ENCODE data around the gene SPATS2.

SPATS2 gene

DNA sequence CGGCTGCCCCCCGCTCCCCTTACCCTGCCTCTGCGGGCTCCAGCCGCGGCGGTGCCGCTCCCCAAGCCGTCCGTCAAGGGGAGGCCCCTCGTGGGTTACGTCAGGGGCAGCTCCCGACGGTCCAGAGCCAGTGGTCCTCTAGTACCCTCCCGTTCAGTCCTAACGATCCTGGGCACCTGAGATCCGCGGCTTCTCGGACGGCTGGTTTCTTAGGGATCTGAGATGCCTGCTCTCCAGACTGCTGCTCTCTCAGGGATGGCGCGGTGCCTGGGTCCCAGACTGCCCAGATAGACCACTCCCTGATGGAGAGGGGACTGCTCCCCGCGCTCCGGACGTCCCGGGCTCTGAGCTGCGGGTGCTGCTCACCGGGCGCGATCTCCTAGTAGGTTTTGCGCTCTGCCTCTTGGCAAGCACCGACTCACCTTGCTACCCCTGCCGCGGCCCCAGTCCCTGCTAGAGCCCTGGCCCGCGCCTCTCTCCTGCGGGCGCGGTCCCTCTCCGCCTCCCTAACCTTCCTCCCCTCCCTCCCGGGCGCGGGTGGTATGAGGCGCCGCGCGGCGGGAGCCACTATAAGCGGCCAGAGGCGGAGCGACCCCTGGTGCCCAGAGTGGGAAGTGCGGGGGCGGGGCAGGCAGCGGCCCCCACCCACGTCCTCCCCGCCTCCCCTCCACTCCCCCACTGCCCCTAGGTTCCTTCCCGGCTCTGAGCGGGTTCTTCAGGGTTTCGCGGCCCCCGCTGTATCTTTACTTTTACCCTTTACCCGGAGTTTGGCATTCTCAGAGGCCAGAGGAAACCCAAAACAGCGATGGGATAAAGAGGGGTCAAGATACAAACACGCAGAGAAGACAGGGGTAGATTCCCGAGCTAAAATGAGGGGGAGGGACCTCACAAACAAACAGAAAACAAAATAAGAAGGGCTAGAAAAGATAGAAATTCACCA lies 30.3 kb upstream of the SPATS2 start, which contains the start of gene C1QL4:
Gene C1QL4 (minus strand): TSS at position 544 of the 940 bp plus-strand sequence. CDS start 711 bp downstream, outside the sequence.
- Histone ChIP-seq H3K9ac (ENCODE audit: low read length) (no peak within 1 kb of the TSS), H3K4me2 (ENCODE audit: low read length) (peak within 1 kb of the TSS; percentile 58), H3F3A (ENCODE audit: insufficient read depth, low read length) (no peaks in the 10 kb centered on the region), H3K79me2 (ENCODE audit: insufficient read depth, low read length) (no peaks in the 10 kb centered on the region), H4K20me1 (ENCODE audit: insufficient read depth, low read length) (no peaks in the 10 kb centered on the region), H2AFZ (ENCODE audit: low read length) (no peak within 1 kb of the TSS), H3K36me3 (ENCODE audit: insufficient read depth, low read length) (peaks cover 5% of the 10 kb centered on the region; the same call in 1 of the 2 replicates), H3K27me3 (ENCODE audit: insufficient read depth, low read length) (no peaks in the 10 kb centered on the region), H3K9me2 (ENCODE audit: low read depth, low read length) (no peaks in the 10 kb centered on the region), H3K27ac (ENCODE audit: low read depth, low read length, poor library complexity, severe bottlenecking) (no peak within 1 kb of the TSS), H3K9me3 (ENCODE audit: low read length) (no peaks in the 10 kb centered on the region), H3K4me3 (ENCODE audit: low read depth, low read length, poor library complexity, severe bottlenecking) (peak within 1 kb of the TSS; percentile 24), H3K4me1 (ENCODE audit: insufficient read depth, low read length, severe bottlenecking) (peaks cover 4% of the 10 kb centered on the region)
- TF ChIP-seq, protein P1, sequence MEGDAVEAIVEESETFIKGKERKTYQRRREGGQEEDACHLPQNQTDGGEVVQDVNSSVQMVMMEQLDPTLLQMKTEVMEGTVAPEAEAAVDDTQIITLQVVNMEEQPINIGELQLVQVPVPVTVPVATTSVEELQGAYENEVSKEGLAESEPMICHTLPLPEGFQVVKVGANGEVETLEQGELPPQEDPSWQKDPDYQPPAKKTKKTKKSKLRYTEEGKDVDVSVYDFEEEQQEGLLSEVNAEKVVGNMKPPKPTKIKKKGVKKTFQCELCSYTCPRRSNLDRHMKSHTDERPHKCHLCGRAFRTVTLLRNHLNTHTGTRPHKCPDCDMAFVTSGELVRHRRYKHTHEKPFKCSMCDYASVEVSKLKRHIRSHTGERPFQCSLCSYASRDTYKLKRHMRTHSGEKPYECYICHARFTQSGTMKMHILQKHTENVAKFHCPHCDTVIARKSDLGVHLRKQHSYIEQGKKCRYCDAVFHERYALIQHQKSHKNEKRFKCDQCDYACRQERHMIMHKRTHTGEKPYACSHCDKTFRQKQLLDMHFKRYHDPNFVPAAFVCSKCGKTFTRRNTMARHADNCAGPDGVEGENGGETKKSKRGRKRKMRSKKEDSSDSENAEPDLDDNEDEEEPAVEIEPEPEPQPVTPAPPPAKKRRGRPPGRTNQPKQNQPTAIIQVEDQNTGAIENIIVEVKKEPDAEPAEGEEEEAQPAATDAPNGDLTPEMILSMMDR (IDR thresholded peaks at IDR 0.05; ENCODE audit: low read length): peak; percentile 91
- TF ChIP-seq EZH2 (IDR thresholded peaks at IDR 0.05; ENCODE audit: borderline replicate concordance, low read length): no peak

DNA sequence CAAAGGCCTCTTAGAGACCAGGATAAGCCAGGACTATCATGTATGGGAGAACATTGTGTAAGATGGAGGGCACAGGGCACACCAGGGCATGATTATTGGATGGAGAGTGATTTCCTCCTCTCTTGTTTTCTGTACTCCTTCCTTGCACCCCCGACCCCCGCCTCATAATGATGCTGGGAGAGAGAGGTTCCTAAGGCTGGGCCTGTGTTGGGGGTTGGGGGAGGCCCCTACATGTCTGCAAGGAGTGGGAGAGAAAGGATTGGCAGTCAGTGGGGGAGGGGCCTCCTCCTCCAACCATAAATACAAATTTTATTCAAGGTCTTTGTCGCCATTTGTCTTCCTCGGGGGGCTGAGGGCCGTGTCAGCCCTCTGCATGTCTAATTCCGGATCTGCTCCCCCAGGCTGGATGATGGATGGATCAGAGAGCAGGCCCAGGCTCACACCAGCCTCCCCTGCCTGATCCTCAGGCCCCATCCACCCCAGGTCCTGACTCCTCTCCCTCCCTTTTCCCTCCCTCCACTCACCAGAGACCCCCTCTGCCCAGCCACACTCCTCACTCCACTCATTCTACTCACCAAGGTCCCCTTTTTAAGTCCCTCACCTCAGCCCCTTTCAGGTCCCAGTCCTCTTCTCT lies 28.3 kb upstream of the SPATS2 start:
- Histone ChIP-seq H3K27me3 (ENCODE audit: insufficient read depth, low read length) (no peaks in the 10 kb centered on the region), H3K4me3 (ENCODE audit: low read depth, low read length, poor library complexity, severe bottlenecking) (no peak overlapping the region), H3K4me1 (ENCODE audit: insufficient read depth, low read length, severe bottlenecking) (peaks cover 16% of the 10 kb centered on the region)

DNA sequence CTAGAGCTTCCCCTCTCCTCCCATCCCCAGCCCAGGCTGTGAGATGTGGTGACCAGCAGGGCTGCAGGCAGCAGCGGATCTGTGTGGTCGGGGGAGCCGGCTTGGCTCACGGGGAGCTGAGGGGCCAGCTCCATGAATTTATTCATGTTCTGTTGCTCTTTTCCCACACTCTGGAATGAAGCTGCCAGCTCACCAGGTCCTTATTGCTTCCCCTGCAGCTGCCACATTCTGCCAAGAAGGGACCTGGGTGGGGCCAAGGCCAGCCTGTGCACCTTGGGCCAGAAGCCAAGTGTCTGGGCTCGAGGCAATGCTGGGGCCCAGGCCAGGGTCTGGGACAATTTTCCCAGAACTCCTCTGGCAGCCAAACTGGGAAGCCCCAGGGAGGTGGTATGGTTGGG lies 27.8 kb upstream of the SPATS2 start:
- TF ChIP-seq, protein P1 (IDR thresholded peaks at IDR 0.05; ENCODE audit: low read length): no peak
- no peak for TF ChIP-seq EZH2 (IDR thresholded peaks at IDR 0.05; ENCODE audit: borderline replicate concordance, low read length)
- Histone ChIP-seq H3K4me3 (ENCODE audit: low read depth, low read length, poor library complexity, severe bottlenecking) (no peak overlapping the region), H2AFZ (ENCODE audit: low read length) (no peak overlapping the region), H3K9me3 (ENCODE audit: low read length) (no peaks in the 10 kb centered on the region), H3K27me3 (ENCODE audit: insufficient read depth, low read length) (no peaks in the 10 kb centered on the region), H3K27ac (ENCODE audit: low read depth, low read length, poor library complexity, severe bottlenecking) (no peak overlapping the region), H3K4me2 (ENCODE audit: low read length) (no peak overlapping the region), H3K9ac (ENCODE audit: low read length) (no peak overlapping the region), H4K20me1 (ENCODE audit: insufficient read depth, low read length) (no peaks in the 10 kb centered on the region), H3K9me2 (ENCODE audit: low read depth, low read length) (no peaks in the 10 kb centered on the region), H3K79me2 (ENCODE audit: insufficient read depth, low read length) (no peaks in the 10 kb centered on the region), H3K36me3 (ENCODE audit: insufficient read depth, low read length) (no peaks in the 10 kb centered on the region), H3K4me1 (ENCODE audit: insufficient read depth, low read length, severe bottlenecking) (peaks cover 16% of the 10 kb centered on the region), H3F3A (ENCODE audit: insufficient read depth, low read length) (no peaks in the 10 kb centered on the region)

More for the DNA sequence above, 28.3 kb upstream of the SPATS2 start:
- Histone ChIP-seq H3K27ac (ENCODE audit: low read depth, low read length, poor library complexity, severe bottlenecking) (no peak overlapping the region), H3F3A (ENCODE audit: insufficient read depth, low read length) (no peaks in the 10 kb centered on the region), H2AFZ (ENCODE audit: low read length) (no peak overlapping the region), H3K36me3 (ENCODE audit: insufficient read depth, low read length) (no peaks in the 10 kb centered on the region), H3K79me2 (ENCODE audit: insufficient read depth, low read length) (no peaks in the 10 kb centered on the region), H3K4me2 (ENCODE audit: low read length) (no peak overlapping the region), H3K9me2 (ENCODE audit: low read depth, low read length) (no peaks in the 10 kb centered on the region), H4K20me1 (ENCODE audit: insufficient read depth, low read length) (no peaks in the 10 kb centered on the region), H3K9ac (ENCODE audit: low read length) (no peak overlapping the region), H3K9me3 (ENCODE audit: low read length) (no peaks in the 10 kb centered on the region)
- TF ChIP-seq, protein P1 (IDR thresholded peaks at IDR 0.05; ENCODE audit: low read length): no peak
- TF ChIP-seq EZH2 (IDR thresholded peaks at IDR 0.05; ENCODE audit: borderline replicate concordance, low read length): no peak

All from OCI-LY1 (cell line).